GM21390 (cell line): ENCODE data around the gene DENND2A.
A peak's percentile ranks its signal among the peaks of the same experiment; 100 is the strongest.
"Not testable (repeated sequence)": the region's sequence is repeated elsewhere in the genome, so short reads cannot be mapped to it uniquely, and the experiment has no call there.

ENCODE experiments used
- ATAC-seq: cut with Tn5 transposase; IDR thresholded peaks from one replicate; pipeline ENCODE4 v1.9.1; 2021; ENCODE audit not compliant: unreplicated experiment

DENND2A gene

GRCh38 chr7:140673063-140673773 lies 32.6 kb upstream of the DENND2A start:
- peak; percentile 44 for ATAC-seq

- peak; percentile 52 for ATAC-seq
Observed at GRCh38 chr7:140672382-140673062, 31.9 kb upstream of the DENND2A start, which contains the start of gene ADCK2. ADCK2 (plus strand) TSS chr7:140672945; CDS start chr7:140673331, 386 bp downstream.

GRCh38 chr7:140671966-140672365 lies 31.4 kb upstream of the DENND2A start:
- no peak for ATAC-seq

GRCh38 chr7:140670343-140670935 lies 29.8 kb upstream of the DENND2A start:
- ATAC-seq, result no peak

- not testable (repeated sequence) for ATAC-seq
Observed at GRCh38 chr7:140669862-140670261, 29.2 kb upstream of the DENND2A start.

- no peak for ATAC-seq
Observed at GRCh38 chr7:140669352-140669751, 28.7 kb upstream of the DENND2A start.

- ATAC-seq, result no peak
Observed at GRCh38 chr7:140668641-140669040, 28.0 kb upstream of the DENND2A start.

- no peak for ATAC-seq
Observed at GRCh38 chr7:140667476-140667875, 26.9 kb upstream of the DENND2A start.

- not testable (repeated sequence) for ATAC-seq
Observed at GRCh38 chr7:140662938-140663337, 22.3 kb upstream of the DENND2A start.

- ATAC-seq, result no peak
Observed at GRCh38 chr7:140661124-140661523, 20.5 kb upstream of the DENND2A start.

- ATAC-seq, result no peak
Observed at GRCh38 chr7:140659856-140660255, 19.2 kb upstream of the DENND2A start.

GRCh38 chr7:140657891-140658290 lies 17.3 kb upstream of the DENND2A start:
- ATAC-seq, result no peak

GRCh38 chr7:140656548-140657515 lies 16.2 kb upstream of the DENND2A start:
- peak; percentile 98 for ATAC-seq

- no peak for ATAC-seq
Observed at GRCh38 chr7:140655511-140656408, 15.1 kb upstream of the DENND2A start.

- ATAC-seq, result no peak
Observed at GRCh38 chr7:140654661-140655060, 14.0 kb upstream of the DENND2A start.

- ATAC-seq, result no peak
Observed at GRCh38 chr7:140654109-140654387, 13.4 kb upstream of the DENND2A start.

- no peak for ATAC-seq
Observed at GRCh38 chr7:140653319-140654108, 12.9 kb upstream of the DENND2A start.

GRCh38 chr7:140650367-140650766 lies 9.8 kb upstream of the DENND2A start:
- ATAC-seq, result no peak

GRCh38 chr7:140649556-140650205 lies 9.1 kb upstream of the DENND2A start:
- no peak for ATAC-seq
